H7 (cell line): ENCODE measurements around the gene CPA3. TPM values are rescaled to one million over a fixed set of nuclear protein-coding genes. Genes with fewer than 3 reads are reported as not detected.
A peak's percentile ranks its signal among the peaks of the same experiment; 100 is the strongest.

Source experiments
- DNase-seq: peaks from one replicate; pipeline ENCODE4 v3.0.0; 2012
- H3K27me3 ChIP-seq: 2 replicates; pipeline ENCODE4 v1.6.0; 2011; ENCODE audit warnings: mild to moderate bottlenecking, low read length; ENCODE audit not compliant: control insufficient read depth, insufficient read depth
- H3K36me3 ChIP-seq: replicated peaks from 2 replicates; pipeline ENCODE4 v1.5.1; 2011; ENCODE audit warnings: low read length; ENCODE audit not compliant: control insufficient read depth, insufficient read depth
- H3K4me3 ChIP-seq: 2 replicates; pipeline ENCODE4 v1.5.1; 2011; ENCODE audit warnings: low read depth, mild to moderate bottlenecking, control low read depth, low read length, moderate library complexity; ENCODE audit not compliant: insufficient read depth
- total RNA-seq: library from RNA; depleted of rRNA; stranded (reverse); fragments of >200 nt; shearing (Covaris generic); gene quantifications from 2 replicates; pipeline ENCODE4 v1.2.3, GENCODE V29; 2014

Gene CPA3
- total RNA-seq, 1 experiment from 2014 or later = not detected

- DNase-seq = no peak
- Histone ChIP-seq H3K27me3 (no peaks in the 10 kb centered on the region), H3K36me3 (no peaks in the 10 kb centered on the region), H3K4me3 (no peak overlapping the region)
Observed at GRCh38 chr3:148845756-148846395, 19.2 kb upstream of the CPA3 start.

GRCh38 chr3:148847351-148847750 is 17.7 kb upstream of the CPA3 start:
- no peak for DNase-seq
- Histone ChIP-seq H3K27me3 (no peaks in the 10 kb centered on the region), H3K4me3 (no peak overlapping the region)

GRCh38 chr3:148848410-148848809 is 16.7 kb upstream of the CPA3 start:
- Histone ChIP-seq H3K4me3 (no peak overlapping the region), H3K36me3 (no peaks in the 10 kb centered on the region), H3K27me3 (no peaks in the 10 kb centered on the region)
- no peak for DNase-seq

More at GRCh38 chr3:148847351-148847750, 17.7 kb upstream of the CPA3 start:
- no peaks in the 10 kb centered on the region for H3K36me3 ChIP-seq

GRCh38 chr3:148852271-148852992 is 12.7 kb upstream of the CPA3 start:
- no peaks in the 10 kb centered on the region for H3K27me3 ChIP-seq
- no peak for DNase-seq
- H3K36me3 ChIP-seq = no peaks in the 10 kb centered on the region
- H3K4me3 ChIP-seq = no peak overlapping the region

- H3K27me3 ChIP-seq = no peaks in the 10 kb centered on the region
- no peak for DNase-seq
Observed at GRCh38 chr3:148853076-148853475, 12.0 kb upstream of the CPA3 start.

GRCh38 chr3:148854061-148854460 is 11.0 kb upstream of the CPA3 start:
- no peak for DNase-seq
- no peak overlapping the region for H3K4me3 ChIP-seq
- H3K27me3 ChIP-seq = no peaks in the 10 kb centered on the region
- H3K36me3 ChIP-seq = no peaks in the 10 kb centered on the region

More at GRCh38 chr3:148853076-148853475, 12.0 kb upstream of the CPA3 start:
- no peak overlapping the region for H3K4me3 ChIP-seq
- H3K36me3 ChIP-seq = no peaks in the 10 kb centered on the region

GRCh38 chr3:148856384-148856783 is 8.7 kb upstream of the CPA3 start:
- no peak overlapping the region for H3K4me3 ChIP-seq
- H3K36me3 ChIP-seq = no peaks in the 10 kb centered on the region
- no peak for DNase-seq
- no peaks in the 10 kb centered on the region for H3K27me3 ChIP-seq

- no peak overlapping the region for H3K4me3 ChIP-seq
- no peaks in the 10 kb centered on the region for H3K27me3 ChIP-seq
- DNase-seq = no peak
- no peaks in the 10 kb centered on the region for H3K36me3 ChIP-seq
Observed at GRCh38 chr3:148857316-148857715, 7.8 kb upstream of the CPA3 start.

- Histone ChIP-seq H3K27me3 (no peaks in the 10 kb centered on the region), H3K36me3 (no peaks in the 10 kb centered on the region), H3K4me3 (no peak overlapping the region)
- DNase-seq = peak; percentile 15
Observed at GRCh38 chr3:148861277-148861869, 3.7 kb upstream of the CPA3 start.

GRCh38 chr3:148863297-148863696 is 1.8 kb upstream of the CPA3 start:
- no peak for DNase-seq
- Histone ChIP-seq H3K36me3 (no peaks in the 10 kb centered on the region), H3K27me3 (no peaks in the 10 kb centered on the region), H3K4me3 (no peak overlapping the region)

- DNase-seq = no peak
- H3K4me3 ChIP-seq = no peak overlapping the region
- no peaks in the 10 kb centered on the region for H3K36me3 ChIP-seq
- no peaks in the 10 kb centered on the region for H3K27me3 ChIP-seq
Observed at GRCh38 chr3:148863814-148864213, 1.3 kb upstream of the CPA3 start.

- H3K27me3 ChIP-seq = no peaks in the 10 kb centered on the region
- no peak for DNase-seq
- no peak overlapping the region for H3K4me3 ChIP-seq
- no peaks in the 10 kb centered on the region for H3K36me3 ChIP-seq
Observed at GRCh38 chr3:148866261-148866660, 1.2 kb downstream of the CPA3 start.

- Histone ChIP-seq H3K4me3 (no peak overlapping the region), H3K36me3 (no peaks in the 10 kb centered on the region), H3K27me3 (no peaks in the 10 kb centered on the region)
- no peak for DNase-seq
Observed at GRCh38 chr3:148873270-148873927, 8.3 kb downstream of the CPA3 start.

GRCh38 chr3:148873977-148874376 is 8.9 kb downstream of the CPA3 start:
- Histone ChIP-seq H3K27me3 (no peaks in the 10 kb centered on the region), H3K36me3 (no peaks in the 10 kb centered on the region), H3K4me3 (no peak overlapping the region)
- DNase-seq = no peak

- H3K4me3 ChIP-seq = no peak overlapping the region
- no peak for DNase-seq
- H3K36me3 ChIP-seq = no peaks in the 10 kb centered on the region
- no peaks in the 10 kb centered on the region for H3K27me3 ChIP-seq
Observed at GRCh38 chr3:148878095-148878494, 13.0 kb downstream of the CPA3 start.
